Choroid plexus epithelial cell (primary cell): ENCODE data around the gene UBE2D2.
A peak's percentile ranks its signal among the peaks of the same experiment; 100 is the strongest.
"Not testable (repeated sequence)": the region's sequence is repeated elsewhere in the genome, so short reads cannot be mapped to it uniquely, and the experiment has no call there.

Experiments used
- DNase-seq: peaks from one replicate; pipeline ENCODE4 v3.0.0-alpha.2; 2010; ENCODE audit warnings: low read depth
- H3K4me3 ChIP-seq: 2 replicates; pipeline ENCODE4 v1.5.1; 2011; ENCODE audit warnings: low read depth, mild to moderate bottlenecking, control low read depth, low read length, moderate library complexity
- TF ChIP-seq, protein P1 (sequence below): conservative IDR thresholded peaks from 2 replicates; pipeline ENCODE4 v1.5.1; 2011; ENCODE audit warnings: low read depth, mild to moderate bottlenecking, control low read depth, inconsistent platforms, low read length, moderate library complexity

Gene UBE2D2

DNA sequence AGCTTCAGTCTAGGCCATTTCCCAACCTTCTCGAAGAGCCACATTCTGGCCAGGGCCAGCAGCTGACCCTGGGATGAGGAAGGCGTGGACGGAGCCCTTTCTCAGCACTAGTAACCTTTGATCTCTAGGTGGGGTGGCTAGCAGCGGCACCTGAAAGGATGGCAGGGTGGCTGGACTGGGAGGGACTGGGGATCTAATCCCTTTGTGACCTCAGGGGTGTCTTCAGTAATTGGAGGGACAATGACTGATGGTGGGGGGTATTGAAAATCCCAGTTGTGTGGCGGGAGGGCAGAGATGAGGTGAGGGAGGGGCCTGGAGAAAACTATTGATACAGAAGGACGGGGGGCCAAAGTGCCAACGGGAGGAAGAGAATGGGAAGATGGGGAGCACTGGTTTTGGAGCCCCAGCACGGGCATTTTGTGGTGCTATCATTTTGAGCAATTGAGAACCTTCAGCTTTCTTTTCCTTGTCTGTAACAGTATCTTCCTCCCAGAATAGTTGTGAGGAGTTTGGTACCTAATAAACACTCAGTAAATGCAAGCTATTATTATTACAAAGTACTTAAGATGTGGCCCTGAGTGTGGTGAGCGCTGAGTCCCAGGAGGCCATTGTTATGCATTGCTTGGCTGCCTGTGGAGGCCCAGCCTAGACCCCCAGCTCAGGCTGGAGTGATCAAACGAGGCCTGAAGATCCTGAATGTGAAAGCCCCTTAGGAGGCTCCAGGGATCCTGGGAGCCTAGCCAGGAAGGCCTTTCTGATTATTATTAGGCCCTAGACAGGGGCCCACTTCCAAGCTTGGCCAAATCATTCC lies 37.3 kb upstream of the UBE2D2 start:
- no peak overlapping the region for H3K4me3 ChIP-seq
- TF ChIP-seq, protein P1, sequence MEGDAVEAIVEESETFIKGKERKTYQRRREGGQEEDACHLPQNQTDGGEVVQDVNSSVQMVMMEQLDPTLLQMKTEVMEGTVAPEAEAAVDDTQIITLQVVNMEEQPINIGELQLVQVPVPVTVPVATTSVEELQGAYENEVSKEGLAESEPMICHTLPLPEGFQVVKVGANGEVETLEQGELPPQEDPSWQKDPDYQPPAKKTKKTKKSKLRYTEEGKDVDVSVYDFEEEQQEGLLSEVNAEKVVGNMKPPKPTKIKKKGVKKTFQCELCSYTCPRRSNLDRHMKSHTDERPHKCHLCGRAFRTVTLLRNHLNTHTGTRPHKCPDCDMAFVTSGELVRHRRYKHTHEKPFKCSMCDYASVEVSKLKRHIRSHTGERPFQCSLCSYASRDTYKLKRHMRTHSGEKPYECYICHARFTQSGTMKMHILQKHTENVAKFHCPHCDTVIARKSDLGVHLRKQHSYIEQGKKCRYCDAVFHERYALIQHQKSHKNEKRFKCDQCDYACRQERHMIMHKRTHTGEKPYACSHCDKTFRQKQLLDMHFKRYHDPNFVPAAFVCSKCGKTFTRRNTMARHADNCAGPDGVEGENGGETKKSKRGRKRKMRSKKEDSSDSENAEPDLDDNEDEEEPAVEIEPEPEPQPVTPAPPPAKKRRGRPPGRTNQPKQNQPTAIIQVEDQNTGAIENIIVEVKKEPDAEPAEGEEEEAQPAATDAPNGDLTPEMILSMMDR, result no peak
- peak; percentile 11 for DNase-seq

DNA sequence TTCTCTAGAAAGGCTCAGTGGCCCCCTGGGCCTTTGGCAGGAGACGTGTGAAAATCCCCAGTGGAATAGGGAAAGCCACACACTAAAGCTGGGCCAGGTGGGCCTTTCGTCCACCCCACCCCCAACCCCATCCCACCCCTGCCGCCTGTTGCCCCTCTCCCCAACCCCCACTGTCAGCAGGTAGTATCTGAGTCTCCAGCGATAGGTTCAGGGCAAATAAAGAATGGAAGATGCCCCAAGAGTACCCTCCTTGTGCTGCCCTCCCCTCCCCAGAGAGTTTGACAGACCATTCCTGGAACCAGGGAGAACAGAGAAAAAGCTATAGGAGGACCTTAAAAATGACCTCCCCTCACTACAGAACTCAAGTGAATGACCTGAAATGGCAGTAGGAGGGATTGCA lies 36.7 kb upstream of the UBE2D2 start:
- H3K4me3 ChIP-seq, result no peak overlapping the region
- DNase-seq, result no peak
- TF ChIP-seq, protein P1, result no peak

DNA sequence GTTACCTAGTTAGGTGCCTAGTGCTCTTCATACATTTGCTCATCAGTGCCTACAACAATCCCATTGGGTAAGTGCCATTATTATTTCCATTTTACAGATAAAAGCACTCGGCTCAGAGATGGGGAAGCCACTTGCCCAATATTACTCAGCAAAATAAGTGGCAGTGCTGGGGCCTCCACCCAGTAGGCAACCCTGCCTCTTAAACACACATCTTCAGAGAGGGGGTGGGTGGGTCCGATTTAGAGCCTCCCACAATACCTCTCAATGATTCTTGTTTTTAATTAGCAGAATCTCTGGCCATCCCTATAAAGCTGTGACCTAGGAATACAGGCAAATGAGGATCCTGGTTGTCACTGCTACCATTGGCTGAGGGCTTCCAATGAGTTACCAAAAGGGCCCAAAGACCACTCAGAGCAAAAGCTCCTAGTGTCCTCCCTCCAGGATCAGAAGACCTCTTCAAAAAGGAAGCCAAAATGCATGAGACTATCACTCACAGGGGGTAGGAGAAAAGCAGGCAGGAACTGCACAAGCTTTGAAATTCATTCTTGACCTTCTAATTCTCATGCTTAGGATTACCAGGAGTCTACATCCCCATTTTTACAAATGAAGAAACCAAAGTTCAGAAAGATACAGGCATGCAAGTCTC lies 36.1 kb upstream of the UBE2D2 start:
- TF ChIP-seq, protein P1, result no peak
- DNase-seq, result no peak
- H3K4me3 ChIP-seq, result no peak overlapping the region

DNA sequence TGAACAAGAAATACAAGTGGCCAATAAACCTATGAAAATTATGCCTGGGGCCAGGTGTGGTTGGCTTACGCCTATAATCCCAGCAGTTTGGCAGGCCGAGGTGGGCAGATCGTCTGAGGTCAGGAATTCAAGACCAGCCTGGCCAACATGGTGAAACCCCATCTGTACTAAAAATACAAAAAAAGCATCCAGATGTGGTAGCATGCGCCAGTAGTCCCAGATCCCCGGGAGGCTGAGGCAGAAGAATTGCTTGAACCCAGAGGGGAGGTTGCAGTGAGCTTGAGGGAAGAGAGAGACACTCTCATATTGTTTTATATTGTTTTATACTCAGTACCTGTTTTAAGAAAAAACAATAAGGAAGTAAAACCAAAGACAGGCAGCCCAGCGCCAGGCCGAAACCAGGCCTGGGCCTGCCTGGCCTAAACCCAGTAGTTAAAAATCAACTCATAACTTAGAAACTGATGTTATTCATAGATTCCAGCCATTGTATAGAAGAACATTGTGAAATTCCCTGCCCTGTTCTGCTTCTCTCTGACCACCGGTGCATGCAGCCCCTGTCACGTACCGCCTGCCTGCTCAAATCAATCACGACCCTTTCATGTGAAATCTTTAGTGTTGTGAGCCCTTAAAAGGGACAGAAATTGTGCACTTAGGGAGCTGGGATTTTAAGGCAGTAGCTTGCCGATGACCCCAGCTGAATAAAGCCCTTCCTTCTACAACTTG lies 35.4 kb upstream of the UBE2D2 start:
- H3K4me3 ChIP-seq, result not testable (repeated sequence)

DNA sequence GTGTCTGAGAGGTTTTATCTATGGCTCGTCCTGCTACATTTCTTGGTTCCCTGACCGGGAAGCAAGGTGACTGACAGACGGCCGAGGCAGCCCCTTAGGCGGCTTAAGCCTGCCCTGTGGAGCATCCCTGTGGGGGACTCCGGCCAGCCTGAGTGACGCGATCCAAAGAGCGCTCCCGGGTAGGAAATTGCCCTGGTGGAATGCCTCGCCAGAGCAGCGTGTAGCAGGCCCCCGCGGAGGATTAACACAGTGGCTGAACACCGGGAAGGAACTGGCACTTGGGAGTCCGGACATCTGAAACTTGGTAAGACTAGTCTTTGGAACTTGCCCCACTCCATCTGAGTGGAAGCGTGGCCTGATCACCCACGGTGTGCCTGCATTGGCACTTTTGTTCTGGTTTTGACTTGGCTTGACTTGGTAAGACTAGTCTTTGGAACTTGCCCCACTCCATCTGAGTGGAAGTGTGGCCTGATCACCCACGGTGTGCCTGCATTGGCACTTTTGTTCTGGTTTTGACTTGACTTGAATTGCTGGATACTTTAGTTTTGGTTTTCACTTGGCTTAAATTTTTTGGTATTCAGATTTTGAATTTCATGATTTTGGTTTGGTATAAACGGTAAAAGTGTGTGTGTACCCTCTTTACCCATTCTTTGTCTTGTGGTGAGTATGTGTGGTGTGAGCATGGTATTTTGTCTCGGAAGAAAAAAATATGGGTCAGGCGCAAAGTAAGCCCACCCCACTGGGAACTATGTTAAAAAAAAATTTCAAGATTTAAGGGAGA lies 34.6 kb upstream of the UBE2D2 start:
- H3K4me3 ChIP-seq, DNase-seq: not testable (repeated sequence)

More for the DNA sequence above, 35.4 kb upstream of the UBE2D2 start:
- not testable (repeated sequence) for DNase-seq

DNA sequence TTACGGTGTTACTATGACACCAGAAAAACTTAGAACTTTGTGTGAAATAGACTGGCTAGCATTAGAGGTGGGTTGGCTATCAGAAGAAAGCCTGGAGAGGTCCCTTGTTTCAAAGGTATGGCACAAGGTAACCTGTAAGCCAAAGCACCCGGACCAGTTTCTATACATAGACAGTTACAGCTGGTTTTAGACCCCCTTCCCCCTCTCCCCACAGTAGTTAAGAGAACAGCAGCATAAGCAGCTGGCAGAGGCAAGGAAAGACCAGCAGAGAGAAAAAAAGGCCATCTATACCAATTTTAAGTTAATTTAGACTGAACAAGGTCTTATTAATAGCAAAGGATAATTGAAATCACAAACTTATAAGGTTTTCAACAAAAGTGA lies 34.1 kb upstream of the UBE2D2 start:
- H3K4me3 ChIP-seq, DNase-seq: not testable (repeated sequence)

DNA sequence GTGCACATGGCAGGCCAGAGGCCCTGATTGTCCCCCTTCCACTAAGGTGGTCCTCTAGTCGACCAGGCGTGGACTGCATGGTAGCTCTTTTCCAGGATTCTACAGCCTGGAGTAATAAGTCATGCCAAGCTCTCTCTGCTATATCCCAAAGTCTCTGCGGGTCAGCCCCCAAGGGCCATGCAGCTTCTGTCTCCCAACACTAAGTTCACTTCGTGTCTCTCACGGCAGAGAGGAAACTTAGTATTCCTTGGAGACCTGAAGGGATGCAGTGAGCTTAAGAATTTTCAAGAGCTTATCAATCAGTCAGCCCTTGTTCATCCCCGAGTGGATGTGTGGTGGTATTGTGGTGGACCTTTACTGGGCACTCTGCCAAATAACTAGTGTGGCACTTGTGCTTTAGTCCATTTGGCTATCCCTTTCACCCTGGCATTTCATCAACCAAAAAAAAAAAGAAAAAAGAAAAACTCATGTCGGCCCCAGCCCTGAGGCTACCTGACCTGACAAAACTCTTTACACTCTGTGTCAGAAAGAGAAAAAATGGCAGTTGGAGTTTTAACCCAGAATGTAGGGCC lies 33.2 kb upstream of the UBE2D2 start:
- H3K4me3 ChIP-seq, DNase-seq: not testable (repeated sequence)

DNA sequence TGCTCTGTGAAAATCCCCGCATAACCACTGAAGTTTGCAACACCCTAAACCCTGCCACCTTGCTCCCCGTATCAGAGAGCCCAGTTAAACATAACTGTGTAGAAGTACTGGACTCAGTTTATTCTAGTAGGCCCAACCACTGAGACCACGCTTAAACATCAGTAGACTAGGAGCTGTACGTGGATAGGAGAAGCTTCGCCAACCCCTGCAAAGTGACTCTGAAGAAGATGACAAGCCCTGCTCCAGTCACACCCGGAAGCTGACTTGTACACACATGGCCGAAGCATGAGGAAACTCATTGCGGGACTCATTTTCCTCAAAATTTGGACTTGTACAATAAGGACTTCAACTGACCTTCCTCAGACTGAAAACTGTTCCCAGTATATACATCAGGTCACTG lies 32.4 kb upstream of the UBE2D2 start:
- H3K4me3 ChIP-seq, result not testable (repeated sequence)

DNA sequence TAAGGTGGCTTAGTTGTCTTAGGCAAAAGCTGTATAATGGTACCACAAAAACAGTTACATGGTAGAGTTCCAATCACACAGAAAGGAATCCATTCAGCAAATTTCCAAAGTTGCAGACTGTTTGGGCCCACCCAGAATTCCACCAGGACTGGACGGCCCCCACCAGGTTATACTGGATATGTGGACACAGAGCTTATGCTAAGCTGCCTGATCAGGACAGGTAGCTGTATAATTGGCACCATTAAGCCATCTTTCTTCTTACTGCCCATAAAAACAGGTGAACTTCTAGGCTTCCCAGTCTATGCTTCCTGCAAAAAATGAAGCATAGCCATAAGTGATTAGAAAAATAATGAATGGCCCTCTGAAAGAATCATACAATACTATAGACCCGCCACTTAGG lies 31.1 kb upstream of the UBE2D2 start:
- H3K4me3 ChIP-seq, DNase-seq: not testable (repeated sequence)

More for the DNA sequence above, 32.4 kb upstream of the UBE2D2 start:
- DNase-seq, result not testable (repeated sequence)
